ENCODE results near the gene C1orf159.

The C1orf159 gene

DNA sequence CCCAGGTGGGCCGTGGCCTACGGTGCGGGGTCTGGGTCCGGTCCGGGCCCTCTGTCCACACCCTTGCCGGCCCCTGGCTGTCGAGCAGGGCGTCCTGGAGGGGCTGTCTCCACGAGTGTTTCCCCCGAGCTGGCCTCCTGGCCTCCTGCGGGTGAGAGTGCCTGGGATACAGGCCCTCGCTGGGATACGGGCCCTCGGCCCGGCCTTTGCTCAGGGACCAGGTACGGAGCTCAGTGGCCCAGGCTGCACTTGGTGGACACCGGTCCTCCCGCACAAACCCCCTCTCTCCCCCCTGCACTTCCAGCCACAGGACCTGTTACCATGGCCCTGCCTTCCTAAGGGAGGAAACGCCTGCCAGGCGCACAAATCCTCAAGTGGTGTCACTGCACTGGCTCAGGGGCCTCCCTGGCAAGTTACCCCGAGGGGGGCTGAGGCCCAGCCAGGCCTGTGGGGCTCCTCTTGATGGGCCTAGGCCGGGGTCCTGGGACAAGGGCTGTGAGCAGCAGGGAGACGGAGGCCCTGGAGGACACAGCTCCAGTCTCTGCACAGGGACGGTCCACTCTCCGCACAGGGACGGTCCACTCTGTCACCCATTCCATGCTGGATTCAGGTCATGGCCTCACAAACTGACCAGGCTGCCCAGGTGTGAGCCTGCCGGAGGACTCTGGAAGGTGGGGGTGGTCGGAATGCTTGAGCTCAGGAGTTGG, 23.6 kb downstream of the C1orf159 start:
- no peak for DNase-seq (ENCODE audit: low read depth, low spot score)

DNA sequence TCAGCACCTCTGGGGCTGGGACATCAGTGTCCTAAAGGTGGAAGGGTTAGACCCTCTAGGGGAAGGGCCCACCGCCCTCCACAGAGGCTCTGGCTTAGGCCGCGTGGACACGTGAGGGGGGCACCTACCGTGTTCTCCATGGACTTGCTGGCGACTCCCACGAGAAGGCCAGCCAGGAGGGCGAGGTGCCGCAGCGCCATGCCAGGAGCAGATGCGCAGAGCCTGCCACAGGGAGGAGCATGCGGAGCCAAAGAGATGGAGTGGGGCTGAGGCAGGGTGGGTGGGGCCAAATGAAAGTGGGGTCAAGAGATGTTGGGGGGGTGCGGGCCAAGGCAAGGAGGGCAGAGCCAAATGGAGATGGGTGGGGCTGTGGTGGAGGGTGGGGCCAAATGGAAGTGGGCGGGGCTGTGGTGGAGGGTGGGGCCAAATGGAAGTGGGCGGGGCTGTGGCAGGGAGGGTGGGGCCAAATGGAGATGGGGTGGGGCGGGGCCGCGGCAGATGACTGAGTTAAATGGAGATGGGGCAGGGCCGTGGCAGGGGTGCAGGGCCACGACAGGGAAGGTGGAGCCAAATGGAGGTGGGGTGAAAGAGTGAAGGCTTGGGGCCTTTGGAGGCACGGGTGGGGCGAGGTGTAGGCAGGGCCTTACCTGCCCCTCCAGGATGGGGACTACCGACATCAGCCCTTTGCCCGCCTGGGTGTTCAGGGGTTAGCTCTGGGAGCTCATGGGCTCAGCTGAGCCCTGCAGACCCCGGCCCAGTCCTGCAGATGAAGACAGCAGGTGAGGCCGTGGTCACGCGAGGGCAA, 24.3 kb downstream of the C1orf159 start:
- no peak for DNase-seq (ENCODE audit: low read depth, low spot score)

DNA sequence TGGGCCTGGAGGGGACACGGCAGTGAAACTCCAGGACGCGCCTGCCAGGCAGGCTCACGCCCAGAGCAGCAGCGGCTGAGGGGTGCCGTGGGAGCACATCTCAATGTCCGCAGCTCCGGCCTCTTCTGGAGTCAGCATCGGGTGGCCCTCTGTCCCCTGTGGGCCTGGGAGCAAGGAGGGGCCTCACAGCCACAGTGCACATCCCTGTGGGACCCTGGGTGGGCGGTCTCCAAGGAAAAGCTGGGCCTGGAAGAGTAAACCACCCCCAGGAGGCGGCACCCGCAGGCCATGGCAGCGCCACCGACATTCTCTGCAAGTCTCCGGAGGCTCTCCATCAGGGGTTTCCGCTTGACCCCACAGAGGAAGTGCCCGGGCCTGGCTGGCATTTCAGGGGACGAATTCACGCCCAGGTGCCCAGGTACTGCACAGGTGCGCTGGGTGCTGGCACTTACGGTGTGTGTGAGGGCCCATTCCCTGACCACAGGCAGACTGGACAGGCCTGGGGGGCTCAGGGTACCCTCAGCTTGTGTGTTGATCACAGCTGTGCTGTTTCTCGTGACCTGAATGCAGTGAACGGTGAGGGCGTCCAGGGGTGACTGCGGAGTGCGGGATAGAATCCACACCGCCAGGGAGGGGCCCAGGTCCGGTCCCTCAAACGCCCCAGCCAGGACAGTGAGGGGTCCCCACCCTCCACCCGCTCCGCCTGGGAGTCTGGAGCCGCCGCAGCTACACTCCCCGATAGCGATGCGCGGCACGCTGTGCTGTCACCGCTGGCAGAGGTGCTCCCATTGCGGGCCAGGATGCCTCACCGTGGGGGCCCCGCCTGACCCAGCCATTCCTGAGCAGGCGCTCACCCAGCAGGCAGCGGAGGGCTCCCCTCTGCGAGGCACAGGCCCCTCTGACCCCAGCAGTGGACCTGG, 25.2 kb downstream of the C1orf159 start:
- no peak for DNase-seq (ENCODE audit: low read depth, low spot score)

DNA sequence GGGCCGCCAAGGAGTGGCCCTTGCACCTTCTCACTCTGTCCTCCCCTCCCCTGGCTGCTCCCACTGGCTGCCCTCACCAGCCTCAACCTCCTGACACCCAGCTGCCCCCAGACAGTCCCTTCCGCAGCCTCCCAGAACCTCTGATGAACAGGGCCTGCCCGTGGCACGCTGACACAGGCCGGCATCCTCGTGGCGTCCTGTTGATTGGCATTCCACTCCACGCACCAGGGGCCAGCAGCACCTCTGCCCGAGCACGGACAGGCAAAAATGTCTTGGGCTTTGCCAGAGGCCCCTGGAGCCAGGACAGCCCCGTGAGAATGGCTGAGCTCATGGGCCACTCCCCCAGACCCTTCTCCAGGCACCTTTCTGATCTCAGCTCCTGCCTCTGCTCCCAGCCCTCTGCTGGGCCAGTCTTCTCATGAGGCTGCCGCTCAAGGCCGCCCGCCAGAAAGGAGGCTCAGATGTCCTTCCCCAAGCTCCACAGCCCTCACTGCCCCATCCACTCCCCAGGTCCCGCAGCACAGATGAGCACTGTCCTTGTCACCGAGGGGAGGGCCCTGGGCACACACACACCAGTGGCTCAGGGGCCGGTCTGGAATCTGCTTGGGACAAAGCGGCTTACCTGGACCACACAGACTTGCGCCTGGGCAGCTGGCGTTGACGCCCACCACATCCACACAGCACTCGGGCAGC, 26.0 kb downstream of the C1orf159 start:
- no peak for DNase-seq (ENCODE audit: low read depth, low spot score)

GRCh38 chr1:1088801-1089680, 26.8 kb downstream of the C1orf159 start:
- no peak for DNase-seq (ENCODE audit: low read depth, low spot score)

GRCh38 chr1:1088029-1088800, 27.7 kb downstream of the C1orf159 start:
- no peak for DNase-seq (ENCODE audit: low read depth, low spot score)

- DNase-seq (ENCODE audit: low read depth, low spot score): no peak
Observed at GRCh38 chr1:1087351-1088028, 28.4 kb downstream of the C1orf159 start.

DNA sequence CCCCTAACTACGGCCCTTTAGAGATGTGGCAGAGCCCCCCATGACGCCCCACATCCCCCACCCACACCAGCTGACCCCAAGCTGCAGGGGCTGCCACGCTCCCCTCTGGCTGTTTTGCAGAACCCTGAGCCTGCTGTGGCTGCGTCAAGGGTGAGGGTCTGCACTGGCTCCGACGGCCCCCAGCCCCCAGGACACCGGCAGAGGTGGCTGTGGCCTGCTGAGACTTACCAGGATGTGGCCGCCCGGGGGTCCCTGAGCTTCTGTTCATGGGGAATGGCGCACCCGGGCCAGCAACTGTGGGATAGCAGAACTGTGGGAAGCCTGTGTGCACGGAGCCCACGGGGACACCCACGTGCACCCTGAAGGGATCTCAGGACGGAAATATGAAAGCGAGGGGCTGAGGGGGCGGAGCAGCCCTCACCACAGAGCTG, 29.0 kb downstream of the C1orf159 start:
- DNase-seq (ENCODE audit: low read depth, low spot score): no peak

DNA sequence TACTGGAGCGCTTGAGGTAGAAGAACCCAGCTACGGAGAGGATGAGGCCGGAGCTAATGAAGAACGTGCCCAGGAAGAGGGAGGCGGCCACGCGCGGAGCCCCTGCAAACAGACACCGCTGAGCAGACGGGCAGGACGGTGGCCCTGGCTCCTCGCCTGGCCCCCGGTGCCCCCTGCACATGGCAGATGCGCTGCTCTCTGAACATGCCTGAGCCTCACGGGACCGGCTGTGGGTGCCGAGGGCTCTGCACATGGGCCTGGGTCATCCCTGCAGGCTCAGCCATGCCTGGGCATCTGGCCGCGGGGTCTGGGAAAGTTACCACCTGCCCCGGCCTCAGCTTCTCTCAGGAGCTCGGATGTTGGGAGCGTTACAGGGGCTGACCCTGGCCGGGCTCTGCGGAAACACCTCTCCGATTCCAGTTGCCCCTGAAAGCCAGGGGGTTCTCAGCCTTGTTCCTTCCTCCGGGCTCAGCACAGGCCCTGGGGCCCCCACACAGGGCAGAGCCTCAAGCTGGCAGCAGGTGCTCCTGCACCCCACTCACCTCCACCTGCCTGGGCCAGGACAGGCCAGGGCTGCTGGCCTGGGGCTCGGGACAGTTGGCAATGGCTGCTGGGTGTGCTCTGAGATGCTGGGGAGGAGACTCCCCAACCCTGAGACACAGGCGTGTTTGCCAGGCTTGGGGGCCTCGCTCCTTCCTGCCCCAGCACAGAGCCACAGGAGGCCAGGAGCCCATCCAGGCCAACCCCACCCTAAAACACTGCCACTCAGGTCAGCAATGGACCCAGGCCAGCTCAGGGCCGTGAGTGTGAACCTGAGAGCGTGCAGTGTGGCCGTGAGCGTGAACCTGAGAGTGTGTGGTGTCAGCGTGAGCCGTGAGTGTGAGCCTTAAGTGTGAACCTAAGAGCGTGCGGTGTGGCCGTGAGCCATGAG, 29.7 kb downstream of the C1orf159 start:
- DNase-seq (ENCODE audit: low read depth, low spot score): no peak

- no peak for DNase-seq (ENCODE audit: low read depth, low spot score)
Observed at GRCh38 chr1:1085171-1085841, 30.6 kb downstream of the C1orf159 start.

DNA sequence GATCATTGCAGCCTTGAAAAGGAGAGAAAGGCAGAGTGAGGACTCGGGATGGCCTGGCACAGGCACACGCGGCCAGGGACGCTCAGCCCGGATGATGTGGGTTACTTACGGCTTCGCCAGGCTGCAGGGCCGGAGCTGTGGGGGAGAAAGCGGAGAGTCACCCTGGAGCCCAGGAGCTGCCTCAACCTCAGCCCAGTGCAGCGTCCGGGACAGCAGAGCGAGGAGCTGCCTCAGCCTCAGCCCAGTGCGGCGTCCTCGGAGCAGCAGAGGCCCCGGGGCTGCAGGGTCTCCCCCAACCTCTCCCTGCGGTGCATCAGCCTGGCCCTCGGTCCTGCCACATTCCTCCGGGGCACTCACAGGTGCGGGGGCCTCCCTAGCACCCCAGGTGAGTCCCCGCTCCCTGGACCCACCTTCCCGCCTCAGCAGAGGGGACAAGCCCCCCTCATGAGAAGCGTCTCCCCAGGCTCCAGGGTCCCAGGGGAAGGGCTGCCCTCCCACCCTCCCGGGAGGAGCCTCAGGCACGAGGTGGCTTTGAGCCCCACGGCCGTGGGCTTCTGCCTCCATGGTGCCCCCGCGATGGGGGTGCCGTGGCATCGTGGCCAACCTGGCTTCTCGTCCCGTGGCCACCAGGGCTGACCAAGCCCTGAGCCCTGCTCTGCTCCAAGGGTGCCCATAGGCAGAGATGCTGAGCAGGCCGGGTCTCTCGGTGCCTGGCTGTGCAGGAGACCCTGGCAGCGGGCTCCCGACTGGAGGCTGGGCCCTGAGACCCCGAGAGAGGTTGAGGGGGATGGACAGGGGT, 31.3 kb downstream of the C1orf159 start:
- DNase-seq (ENCODE audit: low read depth, low spot score): no peak

GRCh38 chr1:1083416-1084371, 32.2 kb downstream of the C1orf159 start:
- no peak for DNase-seq (ENCODE audit: low read depth, low spot score)

GRCh38 chr1:1082776-1083415, 33.0 kb downstream of the C1orf159 start:
- DNase-seq (ENCODE audit: low read depth, low spot score): no peak

DNA sequence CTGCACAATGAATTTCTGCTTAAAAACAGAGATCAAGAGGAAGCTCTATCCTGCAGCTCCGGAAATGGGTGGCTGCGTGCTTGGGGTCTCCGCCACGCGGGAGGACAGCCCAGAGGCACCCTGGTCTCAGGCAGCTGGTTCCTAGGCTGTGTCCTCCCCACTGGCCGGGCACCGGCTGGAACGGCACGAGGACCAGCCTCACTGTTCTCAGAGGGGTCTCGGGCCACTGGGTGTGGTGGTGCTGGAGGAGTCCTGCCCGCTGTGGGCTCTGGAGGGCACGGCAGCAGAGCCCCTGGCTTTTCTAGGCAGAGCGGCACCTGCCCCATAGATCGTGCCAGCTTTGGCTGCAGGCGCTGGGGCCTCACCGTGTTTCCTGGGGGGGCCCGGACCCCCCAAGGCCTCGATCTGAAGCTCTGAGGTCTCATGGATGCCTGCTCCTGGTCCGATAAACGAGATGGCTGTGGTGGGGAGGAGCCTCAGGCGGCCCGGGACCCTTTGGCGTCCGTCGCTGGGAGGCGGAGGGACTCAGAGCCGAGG, 33.6 kb downstream of the C1orf159 start:
- DNase-seq (ENCODE audit: low read depth, low spot score): no peak

Data from brain pericyte (primary cell).